Memory B cell (primary cell): ENCODE measurements around the gene UBE2QL1.

Experiments
- ATAC-seq: fragments of 150-1000 bp; cut with Tn5 transposase; 2 replicates; pipeline ENCODE4 v1.10.0; 2021; ENCODE audit warnings: low read depth, mild to moderate bottlenecking, moderate library complexity
- DNase-seq, 2 donors: peaks; one replicate each; pipeline ENCODE4 v3.0.0; 2022; ENCODE audit warnings: low spot score in 2 of 2
- H3K27ac Mint-ChIP-seq: one replicate; pipeline ENCODE4 v1.8.0; 2022; ENCODE audit warnings: mild to moderate bottlenecking, moderate library complexity, mixed read lengths
- H3K27me3 Mint-ChIP-seq: one replicate; pipeline ENCODE4 v1.8.0; 2022; ENCODE audit warnings: mixed read lengths
- H3K36me3 Mint-ChIP-seq: one replicate; pipeline ENCODE4 v1.8.0; 2022; ENCODE audit warnings: mild to moderate bottlenecking, mixed read lengths
- H3K4me1 Mint-ChIP-seq: one replicate; pipeline ENCODE4 v1.8.0; 2022; ENCODE audit warnings: mixed read lengths
- H3K4me3 Mint-ChIP-seq: one replicate; pipeline ENCODE4 v1.8.0; 2022; ENCODE audit warnings: mild to moderate bottlenecking, moderate library complexity, mixed read lengths
- H3K9me3 Mint-ChIP-seq: one replicate; pipeline ENCODE4 v1.8.0; 2022; ENCODE audit warnings: mixed read lengths

Gene UBE2QL1

DNA sequence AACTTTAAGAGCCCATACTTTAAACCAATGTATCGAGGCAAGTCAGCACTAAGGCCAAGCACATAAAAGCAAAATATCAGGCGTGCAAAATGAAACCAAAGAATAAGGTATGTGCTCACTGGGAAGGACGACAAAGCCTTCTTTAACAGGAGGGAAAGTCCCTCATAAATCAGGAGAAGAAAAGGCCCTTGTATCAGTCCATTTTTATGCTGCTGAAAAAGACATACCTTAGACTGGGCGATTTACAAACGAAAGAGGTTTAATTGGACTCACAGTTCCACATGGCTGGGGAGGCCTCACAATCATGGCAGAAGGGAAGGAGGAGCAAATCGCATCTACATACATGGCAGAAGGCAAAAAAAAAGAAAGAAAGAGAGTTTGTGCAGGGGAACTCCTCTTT lies 68.9 kb downstream of the UBE2QL1 start:
- DNase-seq (no peak), ATAC-seq (no peak)
- Mint-ChIP-seq H3K27me3 (peaks cover 13% of the 10 kb centered on the region), H3K36me3 (no peaks in the 10 kb centered on the region), H3K27ac (no peak overlapping the region), H3K4me1 (no peaks in the 10 kb centered on the region), H3K4me3 (no peak overlapping the region), H3K9me3 (no peaks in the 10 kb centered on the region)

DNA sequence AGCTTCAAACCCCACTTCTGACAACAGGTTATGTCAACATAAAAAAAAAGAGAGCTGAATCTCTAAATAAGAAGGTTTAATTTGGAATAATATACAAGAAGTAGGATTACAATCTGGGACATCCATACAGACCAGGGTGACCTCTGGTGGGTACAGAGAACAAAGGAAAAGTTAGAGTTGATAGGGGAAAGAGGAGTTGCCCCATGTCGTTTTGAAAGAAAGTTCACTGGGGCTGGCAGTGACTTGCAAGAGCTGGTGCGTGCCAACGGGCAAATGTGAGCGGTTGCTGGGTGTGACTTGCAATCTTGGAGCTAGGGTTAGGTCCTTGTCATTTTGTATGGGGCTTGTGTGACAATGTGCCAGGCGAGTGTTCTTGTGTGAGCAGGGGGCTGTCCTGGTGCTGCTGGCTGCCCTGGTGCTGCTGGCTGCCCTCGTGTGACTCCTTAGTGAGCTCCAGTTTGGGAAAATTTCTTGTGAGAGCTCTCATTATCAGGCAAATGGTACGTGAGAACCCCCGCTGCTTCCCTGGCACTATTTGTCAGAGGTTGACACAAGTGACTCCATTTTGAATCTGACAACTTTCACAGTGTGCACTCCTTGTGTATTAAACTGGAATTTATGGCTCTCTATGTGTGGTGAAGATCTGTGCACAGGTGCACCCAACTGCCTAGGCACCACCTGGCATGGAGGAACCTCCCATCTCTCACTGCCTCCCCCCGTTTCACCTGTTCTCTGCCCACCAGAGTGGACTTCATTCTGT lies 69.8 kb downstream of the UBE2QL1 start:
- H3K9me3 Mint-ChIP-seq, result no peaks in the 10 kb centered on the region
- DNase-seq (no peak), ATAC-seq (no peak)
- H3K36me3 Mint-ChIP-seq, result no peaks in the 10 kb centered on the region
- H3K4me1 Mint-ChIP-seq, result no peaks in the 10 kb centered on the region
- no peak overlapping the region for H3K27ac Mint-ChIP-seq
- H3K4me3 Mint-ChIP-seq, result no peak overlapping the region
- H3K27me3 Mint-ChIP-seq, result peaks cover 17% of the 10 kb centered on the region

DNA sequence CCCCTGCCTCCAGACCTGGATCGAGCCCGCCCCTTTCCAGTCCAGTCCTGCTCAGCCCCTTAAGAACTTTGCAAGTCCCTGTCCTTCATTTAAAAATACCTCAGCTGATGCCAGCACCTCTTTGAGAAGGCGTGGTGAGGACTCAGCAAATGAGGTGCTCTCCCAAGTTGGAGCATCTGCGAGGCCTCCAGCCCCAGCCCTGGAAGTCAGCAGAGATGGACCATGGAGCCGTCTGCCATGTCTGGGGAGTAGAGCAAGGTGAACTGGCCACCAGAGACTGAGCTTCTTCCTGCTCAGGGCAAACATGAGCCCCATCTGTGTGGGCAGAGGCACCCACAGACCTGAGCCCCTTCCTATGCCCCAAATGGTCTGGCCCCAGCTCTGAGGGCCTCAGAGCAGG lies 71.5 kb downstream of the UBE2QL1 start:
- peaks cover 17% of the 10 kb centered on the region for H3K27me3 Mint-ChIP-seq
- DNase-seq (no peak), ATAC-seq (no peak)
- H3K27ac Mint-ChIP-seq, result no peak overlapping the region
- H3K4me1 Mint-ChIP-seq, result no peaks in the 10 kb centered on the region
- H3K36me3 Mint-ChIP-seq, result no peaks in the 10 kb centered on the region
- H3K4me3 Mint-ChIP-seq, result no peak overlapping the region
- H3K9me3 Mint-ChIP-seq, result no peaks in the 10 kb centered on the region

DNA sequence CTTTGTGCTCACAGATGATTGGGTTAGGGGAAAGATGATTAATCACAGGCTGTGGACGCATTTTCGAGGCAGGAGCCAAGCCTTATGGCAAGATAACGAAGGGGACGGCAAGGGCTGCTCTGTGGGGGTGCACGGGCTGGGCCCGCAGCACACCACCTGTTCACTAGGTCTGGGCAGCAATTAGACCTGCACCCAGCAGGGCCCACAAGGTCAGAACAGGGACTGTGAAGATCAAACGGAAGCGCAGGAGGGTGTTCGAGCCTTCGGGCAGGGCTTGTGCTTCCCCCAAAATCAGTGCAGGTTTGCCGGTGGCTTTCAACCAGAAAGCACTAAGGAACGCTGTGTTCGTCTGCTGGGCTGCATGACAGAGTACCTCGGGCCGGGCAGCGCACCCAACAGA lies 73.7 kb downstream of the UBE2QL1 start:
- H3K36me3 Mint-ChIP-seq, result no peaks in the 10 kb centered on the region
- no peak for DNase-seq
- H3K4me3 Mint-ChIP-seq, result no peak overlapping the region
- ATAC-seq, result no peak
- no peaks in the 10 kb centered on the region for H3K4me1 Mint-ChIP-seq
- H3K9me3 Mint-ChIP-seq, result no peaks in the 10 kb centered on the region
- H3K27me3 Mint-ChIP-seq, result peaks cover 20% of the 10 kb centered on the region
- no peak overlapping the region for H3K27ac Mint-ChIP-seq

DNA sequence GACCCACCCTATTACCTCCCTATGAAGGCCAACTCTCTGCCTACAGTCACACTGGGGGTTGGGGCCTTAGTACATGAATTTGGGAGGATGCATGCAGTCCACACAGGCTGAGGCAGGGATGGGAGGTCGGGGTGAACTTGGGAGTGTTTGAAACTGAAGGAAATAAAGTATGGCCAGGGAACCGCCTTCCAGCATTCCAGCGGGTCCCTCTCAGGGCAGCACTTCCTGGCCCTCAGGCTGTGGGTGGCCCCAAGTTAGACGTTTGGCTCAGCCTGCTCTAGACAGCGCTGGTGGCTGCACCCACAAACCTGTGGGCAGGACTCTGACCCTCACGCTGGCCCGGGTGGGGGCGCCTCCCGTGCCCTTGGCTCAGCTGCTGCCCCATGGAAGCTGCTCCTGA lies 74.3 kb downstream of the UBE2QL1 start:
- H3K4me1 Mint-ChIP-seq, result no peaks in the 10 kb centered on the region
- ATAC-seq, result no peak
- no peaks in the 10 kb centered on the region for H3K36me3 Mint-ChIP-seq
- no peaks in the 10 kb centered on the region for H3K9me3 Mint-ChIP-seq
- DNase-seq, result no peak
- no peak overlapping the region for H3K4me3 Mint-ChIP-seq
- H3K27ac Mint-ChIP-seq, result no peak overlapping the region
- peaks cover 20% of the 10 kb centered on the region for H3K27me3 Mint-ChIP-seq

DNA sequence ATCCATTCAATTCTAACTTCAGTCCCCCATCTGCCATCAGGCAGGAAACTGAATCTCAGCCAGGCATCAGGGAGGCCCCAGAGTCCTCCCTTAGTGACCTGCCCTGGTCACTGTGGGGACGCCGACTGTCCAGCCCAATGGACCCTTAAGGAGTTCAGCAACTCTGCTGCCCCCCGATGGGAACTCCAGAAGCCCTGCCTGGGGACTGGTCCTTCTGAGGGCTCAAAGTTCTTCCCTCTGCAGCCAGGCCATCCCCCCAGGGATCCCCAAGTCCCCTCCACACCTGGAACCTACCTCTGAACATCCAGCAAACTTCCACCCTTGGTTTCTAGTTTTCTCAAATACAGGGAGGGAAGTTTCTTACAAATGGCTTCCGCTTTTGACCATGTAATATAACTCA lies 76.8 kb downstream of the UBE2QL1 start:
- Mint-ChIP-seq H3K9me3 (no peaks in the 10 kb centered on the region), H3K4me1 (no peaks in the 10 kb centered on the region), H3K27me3 (peaks cover 23% of the 10 kb centered on the region), H3K4me3 (no peak overlapping the region), H3K36me3 (no peaks in the 10 kb centered on the region), H3K27ac (no peak overlapping the region)
- ATAC-seq, result no peak
- DNase-seq, result no peak

DNA sequence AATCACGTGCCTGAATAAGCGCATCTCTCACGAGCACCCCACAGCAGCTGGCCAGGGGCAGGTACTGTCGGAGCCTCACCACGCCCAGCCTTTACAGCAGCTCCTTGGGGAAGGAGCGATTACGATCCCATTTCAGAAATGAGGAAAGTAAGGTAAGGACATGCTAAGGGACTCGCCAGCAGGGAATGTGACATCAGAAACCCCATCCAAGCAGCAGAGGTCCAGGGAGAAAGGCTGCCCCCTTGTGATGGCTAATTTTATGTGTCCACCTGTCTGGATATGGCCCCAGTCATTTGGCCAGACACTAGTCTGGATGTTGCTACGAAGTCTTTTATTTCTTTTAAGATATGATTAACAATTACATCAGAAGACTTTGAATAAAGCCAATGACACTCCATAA lies 77.3 kb downstream of the UBE2QL1 start:
- no peaks in the 10 kb centered on the region for H3K9me3 Mint-ChIP-seq
- H3K27ac Mint-ChIP-seq, result no peak overlapping the region
- H3K4me3 Mint-ChIP-seq, result no peak overlapping the region
- no peaks in the 10 kb centered on the region for H3K36me3 Mint-ChIP-seq
- H3K4me1 Mint-ChIP-seq, result no peaks in the 10 kb centered on the region
- ATAC-seq, result no peak
- H3K27me3 Mint-ChIP-seq, result peaks cover 23% of the 10 kb centered on the region
- DNase-seq, result no peak

DNA sequence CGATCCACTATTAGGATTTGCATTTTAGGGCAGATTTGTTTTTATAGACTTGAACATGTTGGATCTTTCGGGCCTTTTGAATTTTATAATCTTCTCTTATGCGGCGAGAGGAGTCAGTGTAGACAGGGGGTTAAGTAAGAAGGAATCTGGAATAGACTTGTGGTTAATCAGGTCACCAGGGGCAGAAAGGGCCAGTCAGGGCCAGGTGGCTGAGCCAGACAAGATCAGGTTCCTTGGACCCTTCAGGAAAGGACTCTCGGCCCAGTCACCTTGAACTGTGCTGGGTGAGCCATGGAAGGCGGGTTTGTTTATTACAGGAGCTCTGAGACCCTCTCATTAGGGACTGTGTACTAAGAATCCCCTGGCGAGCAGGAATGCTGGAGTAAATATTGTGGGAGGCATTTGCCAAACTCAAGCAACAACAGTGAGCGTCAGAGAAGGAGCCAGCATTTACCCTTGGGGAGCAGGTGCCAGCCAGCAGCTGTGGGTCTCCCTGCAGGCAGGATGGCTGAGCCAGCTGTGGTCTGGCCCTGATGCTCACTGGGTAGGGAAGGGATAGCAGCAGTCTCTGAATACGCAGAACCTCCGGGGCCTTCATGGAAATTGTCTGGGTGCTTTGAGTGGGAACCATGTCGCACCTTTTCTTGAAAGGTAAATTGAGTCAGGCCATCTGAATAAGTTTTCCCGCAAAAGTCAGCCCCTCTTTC lies 79.2 kb downstream of the UBE2QL1 start:
- H3K4me3 Mint-ChIP-seq, result no peak overlapping the region
- no peaks in the 10 kb centered on the region for H3K9me3 Mint-ChIP-seq
- H3K4me1 Mint-ChIP-seq, result no peaks in the 10 kb centered on the region

DNA sequence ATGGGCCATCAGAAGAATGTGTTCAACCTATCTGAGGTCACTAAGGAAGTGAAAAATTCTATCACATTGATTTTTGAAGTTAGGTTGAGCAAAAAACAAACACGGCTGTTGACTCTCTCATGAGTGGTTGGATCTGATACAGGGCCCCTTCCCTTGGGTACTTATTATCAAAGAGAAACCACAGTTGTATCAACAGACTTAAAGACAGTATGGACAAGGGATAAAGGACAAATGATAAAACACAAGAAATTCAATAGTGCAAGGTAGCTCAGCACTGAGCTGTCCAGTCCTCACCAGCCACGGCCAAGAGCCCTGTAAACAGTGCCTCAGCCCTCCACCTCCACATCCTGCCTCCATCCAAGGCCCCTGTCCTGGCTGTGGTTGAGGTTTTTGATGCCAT lies 86.9 kb downstream of the UBE2QL1 start:
- no peak overlapping the region for H3K4me3 Mint-ChIP-seq
- no peak for ATAC-seq

More for the DNA sequence above, 79.2 kb downstream of the UBE2QL1 start:
- Mint-ChIP-seq H3K27ac (no peak overlapping the region), H3K27me3 (peaks cover 12% of the 10 kb centered on the region), H3K36me3 (no peaks in the 10 kb centered on the region)
- no peak for DNase-seq
- ATAC-seq, result no peak

DNA sequence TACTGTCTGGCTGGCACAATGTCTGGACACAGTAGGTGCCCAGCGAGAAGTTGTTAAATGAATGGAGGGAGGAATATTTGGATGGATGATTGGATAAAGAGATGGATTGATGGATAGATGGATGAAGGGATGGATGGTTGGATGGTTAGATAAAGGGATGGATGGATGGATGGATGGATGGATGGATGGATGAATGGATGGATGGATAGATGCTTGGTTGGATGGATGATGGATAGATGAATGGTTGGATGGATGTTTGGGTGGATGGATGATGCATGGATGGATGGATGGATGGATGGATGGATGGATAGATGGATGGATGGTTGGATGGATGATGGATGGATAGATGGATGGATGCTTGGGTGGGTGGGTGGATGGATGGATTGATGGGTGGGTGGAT lies 90.4 kb downstream of the UBE2QL1 start:
- Mint-ChIP-seq H3K27me3 (peaks cover 10% of the 10 kb centered on the region), H3K9me3 (peaks cover 3% of the 10 kb centered on the region), H3K4me1 (no peaks in the 10 kb centered on the region), H3K36me3 (no peaks in the 10 kb centered on the region), H3K27ac (no peak overlapping the region), H3K4me3 (no peak overlapping the region)
- ATAC-seq (no peak), DNase-seq (no peak)

More for the DNA sequence above, 86.9 kb downstream of the UBE2QL1 start:
- Mint-ChIP-seq H3K27ac (no peak overlapping the region), H3K27me3 (peaks cover 9% of the 10 kb centered on the region), H3K36me3 (no peaks in the 10 kb centered on the region), H3K4me1 (no peaks in the 10 kb centered on the region), H3K9me3 (peaks cover 3% of the 10 kb centered on the region)
- DNase-seq, result no peak

DNA sequence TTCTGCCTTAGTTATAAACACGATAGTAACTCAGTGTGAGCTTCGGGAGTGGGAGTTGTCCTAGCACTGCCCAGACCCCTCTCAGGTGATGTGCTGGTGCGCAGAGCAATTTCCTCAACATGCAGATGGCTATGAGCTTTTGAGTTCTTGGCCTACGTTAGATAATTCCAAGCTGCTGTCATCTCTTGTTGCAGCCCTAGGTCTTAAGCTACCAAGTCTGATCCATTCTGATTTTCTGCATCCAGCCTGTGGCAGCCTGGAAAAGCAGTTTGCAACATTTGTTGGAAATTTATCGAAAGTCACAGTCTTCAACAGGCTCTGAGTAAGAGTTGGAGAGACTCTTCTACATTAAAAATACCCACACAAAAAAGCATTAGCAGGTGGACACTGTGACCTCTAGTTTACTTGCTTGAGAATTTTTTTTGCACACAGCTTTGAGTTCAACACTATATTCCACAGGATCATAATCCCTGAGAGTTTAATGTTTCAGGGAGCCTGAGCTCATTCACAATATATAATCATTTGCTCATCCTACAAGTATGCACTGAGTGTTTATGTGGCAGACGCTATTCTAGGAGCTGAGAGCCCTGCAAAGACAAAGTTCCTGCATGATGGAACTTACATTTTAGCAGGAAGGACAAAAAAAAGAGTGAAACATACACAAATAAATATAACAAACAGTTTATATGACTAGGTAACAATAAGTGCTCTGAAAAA lies 91.6 kb downstream of the UBE2QL1 start:
- Mint-ChIP-seq H3K4me3 (no peak overlapping the region), H3K9me3 (peaks cover 3% of the 10 kb centered on the region), H3K36me3 (no peaks in the 10 kb centered on the region), H3K4me1 (no peaks in the 10 kb centered on the region), H3K27me3 (peaks cover 12% of the 10 kb centered on the region), H3K27ac (no peak overlapping the region)
- ATAC-seq (no peak), DNase-seq (no peak)

DNA sequence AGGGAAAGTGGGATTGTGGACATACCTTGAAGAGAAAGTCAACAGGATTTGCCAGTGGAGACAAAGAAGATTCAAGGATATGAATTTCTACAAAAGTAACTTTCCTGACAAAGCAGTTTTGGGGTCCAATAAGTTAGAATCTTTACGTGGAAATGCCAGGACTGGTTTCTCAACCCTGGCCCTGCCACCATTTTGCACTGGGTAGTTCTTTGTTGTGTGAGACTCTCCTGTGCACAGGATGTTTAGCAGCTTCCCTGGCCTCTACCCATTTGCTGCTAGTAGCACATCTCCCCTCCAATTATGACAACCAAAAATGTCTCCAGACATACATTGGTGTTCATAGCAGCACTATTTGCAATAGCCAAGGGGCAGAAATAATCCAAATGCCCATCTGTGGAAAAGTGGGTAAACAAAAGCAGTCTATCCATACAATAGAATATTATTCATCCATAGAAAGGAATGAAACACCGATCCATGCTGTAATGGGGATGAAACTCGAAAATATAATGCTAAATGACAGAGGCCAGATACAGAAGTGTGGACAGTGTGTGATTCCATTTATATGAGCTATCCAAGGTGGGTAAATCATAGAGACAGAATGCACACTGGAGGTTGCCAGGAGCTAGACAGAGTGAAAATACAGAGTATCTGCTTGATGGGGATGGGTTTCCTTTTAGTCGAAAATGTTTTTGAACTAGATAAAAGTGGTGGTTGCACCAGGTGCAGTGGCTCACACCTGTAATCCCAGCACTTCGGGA lies 92.8 kb downstream of the UBE2QL1 start:
- DNase-seq, result no peak
- ATAC-seq, result no peak
- Mint-ChIP-seq H3K4me3 (no peak overlapping the region), H3K27ac (no peak overlapping the region), H3K4me1 (no peaks in the 10 kb centered on the region), H3K9me3 (peaks cover 3% of the 10 kb centered on the region), H3K36me3 (no peaks in the 10 kb centered on the region), H3K27me3 (peaks cover 16% of the 10 kb centered on the region)

DNA sequence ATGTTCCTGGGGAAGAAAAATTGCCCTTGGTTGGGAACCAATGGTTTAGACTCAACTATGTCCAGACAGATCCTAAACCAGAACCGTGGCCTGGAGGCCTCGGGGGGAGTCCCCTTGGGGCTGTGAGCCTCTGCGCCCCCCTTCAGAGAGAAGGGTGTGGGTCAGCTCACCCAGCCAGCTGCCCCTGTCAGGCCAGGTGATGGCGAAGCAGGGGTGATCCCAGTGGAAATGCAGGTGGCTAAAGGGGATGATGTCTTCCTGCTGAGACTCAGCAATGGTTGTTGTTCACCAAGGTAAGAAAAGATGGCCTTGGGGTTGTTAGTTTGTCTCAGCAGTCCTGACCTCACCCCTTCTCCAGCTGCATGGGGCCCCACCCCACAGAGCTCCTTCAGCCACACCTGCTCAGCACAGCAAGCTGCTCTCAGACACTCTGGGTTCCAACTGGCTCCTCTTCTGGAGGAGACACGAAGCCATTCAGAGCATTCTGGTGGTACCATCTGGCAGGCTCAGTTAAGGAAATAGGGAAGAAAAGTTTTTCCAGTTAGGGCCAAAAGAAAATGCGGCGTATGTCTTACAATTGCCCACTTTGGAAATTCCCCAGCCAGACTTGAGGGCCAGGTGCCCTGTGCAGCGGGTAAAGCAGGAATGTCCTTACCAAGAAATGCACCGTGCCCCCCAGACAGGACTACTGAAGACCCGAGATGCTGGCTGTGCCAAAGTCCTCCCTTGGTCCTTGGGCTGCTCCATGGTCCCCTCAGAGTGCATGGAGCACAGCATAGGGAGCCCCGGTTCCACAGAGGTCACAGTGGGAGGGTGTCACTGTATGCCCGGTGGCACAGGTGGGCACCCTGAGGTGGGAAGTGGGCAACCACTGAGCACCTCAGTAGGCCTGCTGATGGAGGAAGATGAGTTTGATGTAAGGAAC lies 94.0 kb downstream of the UBE2QL1 start:
- H3K27ac Mint-ChIP-seq, result no peak overlapping the region
- H3K4me1 Mint-ChIP-seq, result no peaks in the 10 kb centered on the region
- peaks cover 22% of the 10 kb centered on the region for H3K27me3 Mint-ChIP-seq
- H3K36me3 Mint-ChIP-seq, result no peaks in the 10 kb centered on the region
- peaks cover 3% of the 10 kb centered on the region for H3K9me3 Mint-ChIP-seq
- DNase-seq (no peak), ATAC-seq (no peak)
- H3K4me3 Mint-ChIP-seq, result no peak overlapping the region
